Natural killer cell (primary cell): ENCODE results near the gene NATD1. TPM values are rescaled to one million over a fixed set of nuclear protein-coding genes. Genes with fewer than 3 reads are reported as not detected.

Experiments
- ATAC-seq, 3 donors: fragments of 150-1000 bp in 2 of 3; fragments of 200-7000 bp in 1 of 3; cut with Tn5 transposase; 1 replicate in 1 of 3; 2 replicates in 2 of 3; pipeline ENCODE4 v1.10.0; 2021; ENCODE audit warnings: mild to moderate bottlenecking in 2 of 3, moderate library complexity in 2 of 3
- DNase-seq, 2 donors: peaks; one replicate each; pipeline versions ENCODE4 v3.0.0 to v3.0.0-alpha.2; 2013 to 2021; ENCODE audit warnings: mixed read lengths in 1 of 2
- H3K27ac ChIP-seq: one replicate; pipeline ENCODE4 v1.5.1; 2013; ENCODE audit warnings: mild to moderate bottlenecking, low read length
- H3K27me3 ChIP-seq: one replicate; pipeline ENCODE4 v1.6.1; 2013; ENCODE audit warnings: low read length; ENCODE audit not compliant: control insufficient read depth, insufficient read depth
- H3K36me3 ChIP-seq: one replicate; pipeline ENCODE4 v1.6.1; 2013; ENCODE audit warnings: low read length; ENCODE audit not compliant: control insufficient read depth, insufficient read depth
- H3K4me1 ChIP-seq: one replicate; pipeline ENCODE4 v1.6.1; 2013; ENCODE audit warnings: low read length; ENCODE audit not compliant: control insufficient read depth, insufficient read depth
- H3K4me3 ChIP-seq: one replicate; pipeline ENCODE4 v1.5.1; 2013; ENCODE audit warnings: low read length
- H3K9me3 ChIP-seq: one replicate; pipeline ENCODE4 v1.6.1; 2013; ENCODE audit warnings: low read length; ENCODE audit not compliant: control insufficient read depth, insufficient read depth
- H3K27ac Mint-ChIP-seq, 2 donors: one replicate each; pipeline ENCODE4 v1.8.0; 2022; ENCODE audit warnings: mild to moderate bottlenecking in 2 of 2, mixed read lengths in 2 of 2, moderate library complexity in 1 of 2
- H3K27me3 Mint-ChIP-seq, 2 donors: one replicate each; pipeline ENCODE4 v1.8.0; 2022; ENCODE audit warnings: low read depth in 2 of 2, mixed read lengths in 2 of 2
- H3K36me3 Mint-ChIP-seq: one replicate; pipeline ENCODE4 v1.8.0; 2022; ENCODE audit warnings: mixed read lengths
- H3K4me1 Mint-ChIP-seq, 2 donors: one replicate each; pipeline ENCODE4 v1.8.0; 2022; ENCODE audit warnings: mixed read lengths in 2 of 2
- H3K4me3 Mint-ChIP-seq: one replicate; pipeline ENCODE4 v1.8.0; 2022; ENCODE audit warnings: mild to moderate bottlenecking, moderate library complexity, mixed read lengths
- H3K9me3 Mint-ChIP-seq, 2 donors: one replicate each; pipeline ENCODE4 v1.8.0; 2022; ENCODE audit warnings: mixed read lengths in 2 of 2
- WGBS: methylation state at CpG from one replicate; pipeline ENCODE4 v1.1.7; 2013; ENCODE audit warnings: missing lambda C conversion rate; ENCODE audit not compliant: insufficient coverage; 5-methylcytosine and 5-hydroxymethylcytosine counted together
- intact Hi-C: fragments of 100-400 bp; cut with micrococcal nuclease; formaldehyde crosslinking; loops from one replicate; pipeline ENCODE4 v1.14.2; 2022
- total RNA-seq, 4 donors: library from RNA; stranded (reverse); fragments of 120-200 nt in 1 of 4; gene quantifications; one replicate each; pipeline versions ENCODE4 v1.2.3 to v1.2.4, GENCODE V29; 2013 to 2022
- TF ChIP-seq, protein P1 (sequence below): fragments of 200-600 bp; IDR thresholded peaks from one replicate; pipeline ENCODE4 v1.8.0; 2022; ENCODE audit warnings: antibody characterized with exemption

NATD1 gene
- total RNA-seq, 3 donors from 2014 or later (not counting 1 experiment from before 2014, with no cell fraction given) = 10.9 to 16.3 (median 14.1) TPM

- Histone ChIP-seq H3K4me3 (no peak overlapping the region), H3K27me3 (no peaks in the 10 kb centered on the region), H3K4me1 (peaks cover 7% of the 10 kb centered on the region), H3K36me3 (no peaks in the 10 kb centered on the region), H3K27ac (no peak overlapping the region), H3K9me3 (no peaks in the 10 kb centered on the region)
- H3K4me1 Mint-ChIP-seq = peaks cover 2 to 6% of the 10 kb centered on the region in 2 donors
- no peak overlapping the region for H3K27ac Mint-ChIP-seq
- no peaks in the 10 kb centered on the region for H3K9me3 Mint-ChIP-seq
- H3K4me3 Mint-ChIP-seq = no peak overlapping the region
- TF ChIP-seq, protein P1, sequence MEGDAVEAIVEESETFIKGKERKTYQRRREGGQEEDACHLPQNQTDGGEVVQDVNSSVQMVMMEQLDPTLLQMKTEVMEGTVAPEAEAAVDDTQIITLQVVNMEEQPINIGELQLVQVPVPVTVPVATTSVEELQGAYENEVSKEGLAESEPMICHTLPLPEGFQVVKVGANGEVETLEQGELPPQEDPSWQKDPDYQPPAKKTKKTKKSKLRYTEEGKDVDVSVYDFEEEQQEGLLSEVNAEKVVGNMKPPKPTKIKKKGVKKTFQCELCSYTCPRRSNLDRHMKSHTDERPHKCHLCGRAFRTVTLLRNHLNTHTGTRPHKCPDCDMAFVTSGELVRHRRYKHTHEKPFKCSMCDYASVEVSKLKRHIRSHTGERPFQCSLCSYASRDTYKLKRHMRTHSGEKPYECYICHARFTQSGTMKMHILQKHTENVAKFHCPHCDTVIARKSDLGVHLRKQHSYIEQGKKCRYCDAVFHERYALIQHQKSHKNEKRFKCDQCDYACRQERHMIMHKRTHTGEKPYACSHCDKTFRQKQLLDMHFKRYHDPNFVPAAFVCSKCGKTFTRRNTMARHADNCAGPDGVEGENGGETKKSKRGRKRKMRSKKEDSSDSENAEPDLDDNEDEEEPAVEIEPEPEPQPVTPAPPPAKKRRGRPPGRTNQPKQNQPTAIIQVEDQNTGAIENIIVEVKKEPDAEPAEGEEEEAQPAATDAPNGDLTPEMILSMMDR = no peak
- ATAC-seq (no peak), DNase-seq (no peak)
- no peaks in the 10 kb centered on the region for H3K27me3 Mint-ChIP-seq
- intact Hi-C loops = no loop called here
- 90% methylated on average over 7 of the region's 7 CpGs for WGBS
- H3K36me3 Mint-ChIP-seq = no peaks in the 10 kb centered on the region
Observed at GRCh38 chr17:21258593-21258992, 5.4 kb upstream of the NATD1 start.

DNA sequence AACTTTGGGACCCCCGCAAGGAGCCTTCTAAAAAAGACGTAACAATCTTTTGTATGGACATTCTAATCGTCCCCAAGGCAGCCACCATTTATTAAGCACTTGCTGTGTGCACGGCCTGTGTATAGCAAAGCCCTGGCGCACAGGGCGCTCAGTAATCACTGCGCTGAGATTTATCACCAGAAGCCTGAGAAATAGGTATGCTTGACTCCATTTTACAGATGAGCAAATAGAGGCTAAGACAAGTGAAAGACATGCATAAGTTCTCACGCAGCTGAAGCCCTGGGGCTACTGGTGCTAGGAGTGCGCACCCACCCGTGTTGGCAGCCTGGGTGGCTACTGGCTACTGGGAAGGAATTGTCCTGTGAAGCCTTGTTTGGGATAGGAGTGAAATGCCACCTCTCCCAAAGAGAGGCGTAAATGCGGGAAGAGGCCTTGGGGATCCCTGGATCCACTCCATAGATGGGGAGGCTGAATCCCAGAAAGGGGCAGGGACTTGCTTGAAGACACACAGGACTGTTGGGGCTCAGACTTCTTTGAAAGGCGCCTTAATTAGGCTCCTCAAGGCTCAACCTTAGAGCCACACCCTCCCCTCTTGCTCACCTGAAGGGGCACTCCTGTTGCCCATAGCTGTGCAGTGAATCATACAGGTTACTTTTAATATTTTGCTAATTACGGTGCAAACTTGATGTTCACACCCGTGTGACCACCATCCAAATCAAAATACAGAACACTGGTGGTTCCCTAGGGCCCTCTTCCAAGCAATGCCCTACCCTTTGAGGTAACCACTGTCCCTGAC is 634 bp upstream of the NATD1 start:
- H3K4me3 Mint-ChIP-seq = peak overlapping the region; percentile 84
- H3K4me3 ChIP-seq = peak overlapping the region; percentile 64
- H3K9me3 ChIP-seq = no peaks in the 10 kb centered on the region
- ATAC-seq (peak; percentile 6 to 18 (median 11)), DNase-seq (no peak)
- H3K4me1 ChIP-seq = peaks cover 25% of the 10 kb centered on the region
- H3K36me3 ChIP-seq = no peaks in the 10 kb centered on the region
- H3K36me3 Mint-ChIP-seq = no peaks in the 10 kb centered on the region
- H3K4me1 Mint-ChIP-seq = peaks cover 26 to 42% of the 10 kb centered on the region in 2 donors
- H3K27me3 Mint-ChIP-seq = no peaks in the 10 kb centered on the region
- no peaks in the 10 kb centered on the region for H3K9me3 Mint-ChIP-seq
- 51% methylated on average over 15 of the region's 15 CpGs for WGBS
- peak overlapping the region; percentile 89 to 93 for H3K27ac Mint-ChIP-seq
- H3K27ac ChIP-seq = peak overlapping the region; percentile 66
- TF ChIP-seq, protein P1 = no peak
- no peaks in the 10 kb centered on the region for H3K27me3 ChIP-seq
- intact Hi-C loops = loop anchor here (1.0 to 2.0 kb wide), 3 partner anchors 13 to 34 kb away; no protein-coding TSS in a partner anchor

DNA sequence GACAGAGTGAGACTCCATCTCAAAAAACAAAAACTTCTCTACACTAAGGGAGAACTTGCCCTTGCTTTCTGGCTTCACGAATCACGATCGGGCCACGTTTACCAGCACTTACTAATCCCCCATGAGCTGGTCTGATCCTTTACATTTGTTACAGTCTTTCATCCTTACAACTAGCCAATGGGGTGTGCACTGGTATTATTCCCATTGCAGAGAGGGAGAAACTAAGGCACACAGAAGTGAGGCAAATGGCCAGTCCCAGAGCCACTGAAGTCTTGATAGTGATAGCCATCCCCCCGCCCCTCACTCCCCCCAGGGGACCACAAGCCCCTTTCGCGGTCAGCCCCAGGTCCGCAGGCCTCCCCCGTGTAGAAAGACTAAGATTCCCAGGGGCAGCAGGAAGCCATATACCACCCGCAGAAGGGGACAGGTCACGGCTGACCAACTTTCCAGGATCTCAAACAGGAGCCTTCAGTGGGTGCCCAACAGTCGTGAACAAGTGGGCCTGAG is 868 bp downstream of the NATD1 start:
- 28% methylated on average over 12 of the region's 12 CpGs for WGBS
- Histone ChIP-seq H3K4me3 (peak overlapping the region; percentile 38), H3K36me3 (no peaks in the 10 kb centered on the region), H3K4me1 (peaks cover 25% of the 10 kb centered on the region), H3K27ac (peak overlapping the region; percentile 22), H3K9me3 (no peaks in the 10 kb centered on the region), H3K27me3 (no peaks in the 10 kb centered on the region)
- Mint-ChIP-seq H3K36me3 (no peaks in the 10 kb centered on the region), H3K27ac (peak overlapping the region; percentile 64 to 75), H3K4me3 (peak overlapping the region; percentile 85), H3K4me1 (peaks cover 33 to 54% of the 10 kb centered on the region in 2 donors), H3K27me3 (no peaks in the 10 kb centered on the region), H3K9me3 (no peaks in the 10 kb centered on the region)
- DNase-seq = peak in 1 of 2 donors; percentile 23
- intact Hi-C loops = loop anchor here (2.0 kb wide), 2 partner anchors 14 to 28 kb away; no protein-coding TSS in a partner anchor
- TF ChIP-seq, protein P1 = no peak
- ATAC-seq = no peak
